ENCODE data around the gene INO80E.

DNA sequence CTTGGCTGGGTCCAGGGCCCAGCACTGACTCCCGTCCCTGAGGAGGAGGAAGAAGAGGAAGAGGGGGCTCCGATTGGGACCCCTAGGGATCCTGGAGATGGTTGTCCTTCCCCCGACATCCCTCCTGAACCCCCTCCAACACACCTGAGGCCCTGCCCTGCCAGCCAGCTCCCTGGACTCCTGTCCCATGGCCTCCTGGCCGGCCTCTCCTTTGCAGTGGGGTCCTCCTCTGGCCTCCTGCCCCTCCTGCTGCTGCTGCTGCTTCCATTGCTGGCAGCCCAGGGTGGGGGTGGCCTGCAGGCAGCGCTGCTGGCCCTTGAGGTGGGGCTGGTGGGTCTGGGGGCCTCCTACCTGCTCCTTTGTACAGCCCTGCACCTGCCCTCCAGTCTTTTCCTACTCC, 9.1 kb upstream of the INO80E start:
- TF ChIP-seq, protein P1, sequence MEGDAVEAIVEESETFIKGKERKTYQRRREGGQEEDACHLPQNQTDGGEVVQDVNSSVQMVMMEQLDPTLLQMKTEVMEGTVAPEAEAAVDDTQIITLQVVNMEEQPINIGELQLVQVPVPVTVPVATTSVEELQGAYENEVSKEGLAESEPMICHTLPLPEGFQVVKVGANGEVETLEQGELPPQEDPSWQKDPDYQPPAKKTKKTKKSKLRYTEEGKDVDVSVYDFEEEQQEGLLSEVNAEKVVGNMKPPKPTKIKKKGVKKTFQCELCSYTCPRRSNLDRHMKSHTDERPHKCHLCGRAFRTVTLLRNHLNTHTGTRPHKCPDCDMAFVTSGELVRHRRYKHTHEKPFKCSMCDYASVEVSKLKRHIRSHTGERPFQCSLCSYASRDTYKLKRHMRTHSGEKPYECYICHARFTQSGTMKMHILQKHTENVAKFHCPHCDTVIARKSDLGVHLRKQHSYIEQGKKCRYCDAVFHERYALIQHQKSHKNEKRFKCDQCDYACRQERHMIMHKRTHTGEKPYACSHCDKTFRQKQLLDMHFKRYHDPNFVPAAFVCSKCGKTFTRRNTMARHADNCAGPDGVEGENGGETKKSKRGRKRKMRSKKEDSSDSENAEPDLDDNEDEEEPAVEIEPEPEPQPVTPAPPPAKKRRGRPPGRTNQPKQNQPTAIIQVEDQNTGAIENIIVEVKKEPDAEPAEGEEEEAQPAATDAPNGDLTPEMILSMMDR (conservative IDR thresholded peaks at IDR 0.05; ENCODE audit: low read length): no peak
- TF ChIP-seq EZH2phosphoT487 (IDR thresholded peaks at IDR 0.05; ENCODE audit: borderline replicate concordance): no peak

Measured in Loucy (cell line).